ENCODE data around the gene ZER1.
A peak's percentile ranks its signal among the peaks of the same experiment; 100 is the strongest.
"Not testable (repeated sequence)": the region's sequence is repeated elsewhere in the genome, so short reads cannot be mapped to it uniquely, and the experiment has no call there.

ZER1 gene

DNA sequence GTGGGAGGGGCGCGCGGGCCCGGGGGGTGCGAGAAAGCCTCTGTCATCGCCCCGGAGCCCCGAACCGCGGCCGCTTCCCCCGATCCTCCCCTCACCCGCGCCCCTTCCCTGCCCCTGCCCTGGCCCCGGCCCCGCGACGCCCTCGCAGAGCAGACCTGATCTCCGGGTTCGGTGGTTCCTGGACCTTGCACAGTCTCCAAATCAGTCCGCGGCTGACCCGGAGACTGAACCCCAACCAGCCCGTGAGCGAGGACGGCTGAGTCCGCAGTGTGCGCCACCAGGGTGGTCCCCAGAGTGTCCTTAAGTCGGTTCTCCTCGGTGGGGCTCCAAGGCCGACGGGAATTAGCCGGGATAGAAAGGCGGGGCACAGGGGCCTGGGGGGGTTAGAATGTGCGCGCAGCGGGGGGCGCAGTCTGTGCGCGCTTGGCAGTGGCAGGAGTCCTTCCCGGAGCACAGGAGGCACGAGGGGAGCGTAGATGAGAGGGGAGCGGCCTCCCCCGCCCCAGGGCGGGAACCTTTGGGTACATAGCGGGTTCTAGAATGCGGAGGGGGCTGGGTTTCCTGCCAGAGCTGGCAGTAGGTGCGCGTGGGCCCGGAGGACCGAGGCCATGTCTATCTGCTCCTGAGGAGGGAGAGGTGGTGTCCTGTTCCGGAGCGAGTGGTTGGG lies 68.6 kb downstream of the ZER1 start:
- H3K4me3 ChIP-seq (ENCODE audit: low read depth, low read length): peak overlapping the region; percentile 72
- TF ChIP-seq, protein P1, sequence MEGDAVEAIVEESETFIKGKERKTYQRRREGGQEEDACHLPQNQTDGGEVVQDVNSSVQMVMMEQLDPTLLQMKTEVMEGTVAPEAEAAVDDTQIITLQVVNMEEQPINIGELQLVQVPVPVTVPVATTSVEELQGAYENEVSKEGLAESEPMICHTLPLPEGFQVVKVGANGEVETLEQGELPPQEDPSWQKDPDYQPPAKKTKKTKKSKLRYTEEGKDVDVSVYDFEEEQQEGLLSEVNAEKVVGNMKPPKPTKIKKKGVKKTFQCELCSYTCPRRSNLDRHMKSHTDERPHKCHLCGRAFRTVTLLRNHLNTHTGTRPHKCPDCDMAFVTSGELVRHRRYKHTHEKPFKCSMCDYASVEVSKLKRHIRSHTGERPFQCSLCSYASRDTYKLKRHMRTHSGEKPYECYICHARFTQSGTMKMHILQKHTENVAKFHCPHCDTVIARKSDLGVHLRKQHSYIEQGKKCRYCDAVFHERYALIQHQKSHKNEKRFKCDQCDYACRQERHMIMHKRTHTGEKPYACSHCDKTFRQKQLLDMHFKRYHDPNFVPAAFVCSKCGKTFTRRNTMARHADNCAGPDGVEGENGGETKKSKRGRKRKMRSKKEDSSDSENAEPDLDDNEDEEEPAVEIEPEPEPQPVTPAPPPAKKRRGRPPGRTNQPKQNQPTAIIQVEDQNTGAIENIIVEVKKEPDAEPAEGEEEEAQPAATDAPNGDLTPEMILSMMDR (IDR thresholded peaks at IDR 0.05; ENCODE audit: insufficient read depth, low read depth, low read length, missing control alignments): no peak
- DNase-seq (ENCODE audit: low read depth): no peak

DNA sequence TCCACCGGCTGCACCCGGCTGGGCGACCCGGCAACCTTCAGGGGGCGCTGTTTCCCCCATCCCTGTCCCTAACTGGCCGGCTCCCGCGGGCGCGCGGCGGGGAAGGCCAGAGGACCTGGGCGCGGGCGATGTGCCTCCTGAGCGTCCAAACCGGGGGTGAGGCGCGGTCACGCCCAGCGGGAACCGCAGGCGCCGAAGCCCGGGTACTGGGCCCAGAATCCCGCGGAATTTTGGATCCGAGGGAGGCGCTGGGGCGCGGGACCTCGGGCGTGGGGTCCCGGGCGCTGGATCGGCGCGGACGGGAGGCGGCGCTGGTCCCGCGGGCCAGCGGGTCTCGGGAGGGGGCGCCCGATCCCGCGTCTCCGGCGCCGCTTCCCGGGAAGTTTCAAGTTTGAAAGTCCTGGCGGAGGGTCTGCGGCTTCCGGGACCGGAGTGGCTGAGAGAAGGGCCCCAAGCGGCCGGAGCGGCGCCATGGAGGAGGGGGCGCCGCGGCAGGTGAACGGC lies 69.2 kb downstream of the ZER1 start, which contains the start of gene PKN3:
Gene PKN3, plus strand, starts transcription at position 59 of the 504 bp plus-strand sequence. Its CDS starts 413 bp downstream, at position 472.
- peak; percentile 90 for DNase-seq (ENCODE audit: low read depth)
- peak within 1 kb of the TSS; percentile 72 for H3K4me3 ChIP-seq (ENCODE audit: low read depth, low read length)
- TF ChIP-seq, protein P1 (IDR thresholded peaks at IDR 0.05; ENCODE audit: insufficient read depth, low read depth, low read length, missing control alignments): peak; percentile 84

DNA sequence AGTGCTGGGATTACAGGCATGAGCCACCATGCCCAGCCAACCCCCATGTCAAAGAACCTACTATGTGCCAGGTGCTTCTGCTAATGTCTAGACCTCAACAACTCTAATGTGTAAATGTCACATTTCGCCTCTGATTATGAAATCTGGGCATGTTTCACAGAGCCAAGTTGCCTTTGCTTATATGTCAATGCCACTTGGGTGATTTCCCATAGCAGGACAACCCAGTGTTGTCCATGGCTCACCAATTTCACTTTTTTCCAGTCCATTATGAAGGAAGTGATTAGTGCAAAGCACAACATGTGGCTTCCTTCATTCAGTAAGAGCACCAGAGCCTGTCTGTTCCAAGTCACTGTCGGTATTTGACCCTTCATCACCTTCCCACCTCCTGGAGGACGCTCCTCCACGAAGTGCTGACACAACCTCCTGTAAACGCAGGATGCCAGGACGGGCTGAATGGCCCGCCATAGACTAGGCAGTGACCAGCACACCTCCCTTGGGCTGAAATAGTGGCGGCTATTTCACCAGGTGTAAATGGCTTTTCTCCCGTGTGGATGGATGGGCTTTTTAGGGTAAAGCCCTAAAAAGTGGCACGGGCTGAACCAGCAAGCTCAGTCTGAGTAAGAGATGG lies 70.4 kb downstream of the ZER1 start:
- TF ChIP-seq, protein P1 (IDR thresholded peaks at IDR 0.05; ENCODE audit: insufficient read depth, low read depth, low read length, missing control alignments): no peak
- H3K4me3 ChIP-seq (ENCODE audit: low read depth, low read length): peak overlapping the region; percentile 72
- DNase-seq (ENCODE audit: low read depth): no peak

DNA sequence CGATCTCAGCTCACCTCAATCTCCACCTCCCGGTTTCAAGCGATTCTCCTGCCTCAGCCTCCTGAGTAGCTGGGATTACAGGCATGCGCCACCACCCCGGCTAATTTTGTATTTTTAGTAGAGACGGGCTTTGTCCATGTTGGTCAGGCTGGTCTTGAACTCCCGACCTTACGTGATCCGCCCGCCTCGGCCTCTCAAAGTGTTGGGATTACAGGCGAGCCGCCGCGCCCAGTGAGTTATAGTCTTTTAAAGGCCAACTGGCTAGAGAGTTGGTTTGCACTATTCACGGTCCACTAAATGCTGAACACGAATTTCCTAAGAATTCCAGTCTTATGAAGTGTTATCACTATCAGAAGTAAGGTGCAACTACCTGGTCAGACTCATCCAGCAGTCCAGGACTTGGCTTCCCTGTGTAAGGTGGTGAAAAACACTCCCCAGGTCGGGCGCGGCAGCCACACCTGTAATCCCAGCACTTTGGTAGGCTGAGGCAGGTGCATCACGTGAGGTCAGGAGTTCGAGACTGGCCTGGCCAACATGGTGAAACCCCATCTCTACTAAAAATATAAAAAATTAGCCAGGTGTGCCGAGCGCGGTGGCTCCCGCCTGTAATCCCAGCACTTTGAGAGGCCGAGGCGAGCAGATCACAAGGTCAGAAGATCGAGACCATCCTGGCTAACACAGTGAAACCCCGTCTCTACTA lies 72.5 kb downstream of the ZER1 start:
- DNase-seq (ENCODE audit: low read depth); H3K4me3 ChIP-seq (ENCODE audit: low read depth, low read length): not testable (repeated sequence)

DNA sequence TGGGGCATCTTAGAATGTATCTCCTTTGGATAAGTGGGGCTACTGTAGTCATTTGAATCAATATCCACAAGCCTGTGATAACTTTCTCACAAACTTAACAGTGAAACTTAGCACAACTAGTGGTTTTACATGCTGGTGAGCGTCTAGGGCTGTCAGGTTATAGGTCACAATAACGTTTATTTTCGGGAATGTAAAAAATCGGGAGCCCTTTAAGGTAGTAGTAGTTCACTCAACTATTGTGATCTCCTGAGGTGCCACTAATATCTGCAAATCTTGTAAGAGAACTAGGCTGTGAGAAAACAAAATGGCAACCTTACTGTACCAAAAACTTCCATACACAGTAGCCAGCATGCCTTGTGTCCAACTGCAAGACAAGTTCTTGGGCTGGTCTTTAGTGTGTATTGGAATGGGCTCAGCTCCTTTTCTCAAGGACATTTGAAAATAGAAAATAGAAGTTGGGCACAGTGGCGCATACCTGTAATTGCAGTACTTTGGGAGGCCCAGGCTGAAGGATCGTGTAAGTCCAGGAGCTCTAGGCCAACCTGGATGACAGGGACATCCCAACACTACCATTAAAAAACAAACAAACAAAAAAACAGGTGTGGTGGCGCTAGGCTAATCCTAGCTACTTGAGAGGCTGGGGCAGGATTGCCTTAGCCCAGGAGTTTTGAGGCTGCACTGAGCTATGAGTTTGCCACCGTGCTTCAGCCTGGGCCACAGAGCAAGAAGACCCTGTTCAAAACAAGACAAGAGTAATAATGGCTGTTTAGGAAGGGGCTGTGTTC lies 74.6 kb downstream of the ZER1 start:
- TF ChIP-seq, protein P1 (IDR thresholded peaks at IDR 0.05; ENCODE audit: insufficient read depth, low read depth, low read length, missing control alignments): no peak
- H3K4me3 ChIP-seq (ENCODE audit: low read depth, low read length): no peak overlapping the region
- DNase-seq (ENCODE audit: low read depth): no peak

DNA sequence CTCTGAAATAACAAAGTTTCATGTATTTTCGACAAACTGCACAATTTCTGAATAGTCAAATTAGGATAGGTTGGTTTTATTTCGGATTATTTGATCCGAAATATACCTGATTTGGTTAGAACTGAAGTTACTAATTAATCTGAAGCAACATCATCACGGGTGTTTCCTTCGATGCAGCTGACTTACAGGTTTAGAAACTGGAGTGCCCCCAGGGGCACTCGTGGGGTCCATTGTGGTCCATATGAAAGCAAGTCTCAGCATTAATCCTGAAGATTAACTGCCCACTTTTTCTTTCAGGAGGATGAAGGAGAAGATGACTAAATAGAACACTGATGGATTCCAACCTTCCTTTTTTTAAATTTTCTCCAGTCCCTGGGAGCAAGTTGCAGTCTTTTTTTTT lies 77.4 kb downstream of the ZER1 start:
- no peak overlapping the region for H3K4me3 ChIP-seq (ENCODE audit: low read depth, low read length)
- TF ChIP-seq, protein P1 (IDR thresholded peaks at IDR 0.05; ENCODE audit: insufficient read depth, low read depth, low read length, missing control alignments): no peak
- DNase-seq (ENCODE audit: low read depth): no peak

DNA sequence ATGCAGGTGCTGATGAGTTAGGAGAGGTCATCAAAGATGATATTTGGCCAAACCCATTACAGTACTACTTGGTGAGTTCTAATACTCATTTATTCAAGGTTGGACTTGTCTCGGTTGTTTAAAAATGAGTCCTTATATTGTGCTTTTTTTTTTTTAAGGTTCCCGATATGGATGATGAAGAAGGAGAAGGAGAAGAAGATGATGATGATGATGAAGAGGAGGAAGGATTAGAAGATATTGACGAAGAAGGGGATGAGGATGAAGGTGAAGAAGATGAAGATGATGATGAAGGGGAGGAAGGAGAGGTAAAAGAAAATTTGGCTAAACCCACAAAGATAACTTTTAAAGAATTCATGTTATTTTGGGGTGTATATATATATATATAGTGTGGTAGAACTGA lies 78.0 kb downstream of the ZER1 start:
- not testable (repeated sequence) for H3K4me3 ChIP-seq (ENCODE audit: low read depth, low read length); DNase-seq (ENCODE audit: low read depth)

All from GM12865 (cell line).